OCI-LY3 (cell line): ENCODE measurements around the gene TMSB15C.
"Not testable (repeated sequence)": the region's sequence is repeated elsewhere in the genome, so short reads cannot be mapped to it uniquely, and the experiment has no call there.

Experiments used
- EZH2phosphoT487 ChIP-seq: fragments of 200-600 bp; shearing (Covaris generic); IDR thresholded peaks from 2 replicates; pipeline ENCODE4 v1.6.1; 2018; ENCODE audit warnings: antibody characterized with exemption, mixed run types, low read depth
- TF ChIP-seq, protein P1 (sequence below): fragments of 200-600, 300-600 bp; sonication (generic); IDR thresholded peaks from 2 replicates; pipeline ENCODE4 v1.5.1; 2014; ENCODE audit warnings: antibody characterized with exemption, low read length, low read depth

DNA sequence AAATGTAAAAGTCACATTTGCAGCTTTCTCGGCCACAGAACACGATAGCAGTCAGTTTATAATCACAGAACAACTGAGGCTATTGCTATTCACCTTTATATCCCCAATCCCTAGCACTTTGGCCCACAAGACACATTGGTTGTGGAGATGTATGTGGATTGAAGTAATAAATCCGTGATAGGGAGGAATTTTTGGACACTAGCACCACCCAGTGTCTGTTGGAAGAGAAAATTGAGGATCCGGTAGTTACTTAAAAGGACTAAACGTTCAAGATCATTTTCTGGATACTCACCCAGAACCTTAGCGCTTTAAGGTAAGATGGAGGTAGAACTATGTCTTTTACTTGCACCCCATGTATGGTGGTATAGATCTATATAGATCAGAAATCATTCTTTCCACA lies 1.8 kb upstream of the TMSB15C start:
- TF ChIP-seq, protein P1, sequence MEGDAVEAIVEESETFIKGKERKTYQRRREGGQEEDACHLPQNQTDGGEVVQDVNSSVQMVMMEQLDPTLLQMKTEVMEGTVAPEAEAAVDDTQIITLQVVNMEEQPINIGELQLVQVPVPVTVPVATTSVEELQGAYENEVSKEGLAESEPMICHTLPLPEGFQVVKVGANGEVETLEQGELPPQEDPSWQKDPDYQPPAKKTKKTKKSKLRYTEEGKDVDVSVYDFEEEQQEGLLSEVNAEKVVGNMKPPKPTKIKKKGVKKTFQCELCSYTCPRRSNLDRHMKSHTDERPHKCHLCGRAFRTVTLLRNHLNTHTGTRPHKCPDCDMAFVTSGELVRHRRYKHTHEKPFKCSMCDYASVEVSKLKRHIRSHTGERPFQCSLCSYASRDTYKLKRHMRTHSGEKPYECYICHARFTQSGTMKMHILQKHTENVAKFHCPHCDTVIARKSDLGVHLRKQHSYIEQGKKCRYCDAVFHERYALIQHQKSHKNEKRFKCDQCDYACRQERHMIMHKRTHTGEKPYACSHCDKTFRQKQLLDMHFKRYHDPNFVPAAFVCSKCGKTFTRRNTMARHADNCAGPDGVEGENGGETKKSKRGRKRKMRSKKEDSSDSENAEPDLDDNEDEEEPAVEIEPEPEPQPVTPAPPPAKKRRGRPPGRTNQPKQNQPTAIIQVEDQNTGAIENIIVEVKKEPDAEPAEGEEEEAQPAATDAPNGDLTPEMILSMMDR, result not testable (repeated sequence)
- TF ChIP-seq EZH2phosphoT487, result not testable (repeated sequence)
